ENCODE measurements around the gene PAPOLA. TPM values are rescaled to one million over a fixed set of nuclear protein-coding genes. Genes with fewer than 3 reads are reported as not detected.
"Not testable (repeated sequence)": the region's sequence is repeated elsewhere in the genome, so short reads cannot be mapped to it uniquely, and the experiment has no call there.

The PAPOLA gene
- total RNA-seq (2014; rRNA removed; shearing (Covaris generic)): 56.7 and 62.4 TPM in 2 replicates

DNA sequence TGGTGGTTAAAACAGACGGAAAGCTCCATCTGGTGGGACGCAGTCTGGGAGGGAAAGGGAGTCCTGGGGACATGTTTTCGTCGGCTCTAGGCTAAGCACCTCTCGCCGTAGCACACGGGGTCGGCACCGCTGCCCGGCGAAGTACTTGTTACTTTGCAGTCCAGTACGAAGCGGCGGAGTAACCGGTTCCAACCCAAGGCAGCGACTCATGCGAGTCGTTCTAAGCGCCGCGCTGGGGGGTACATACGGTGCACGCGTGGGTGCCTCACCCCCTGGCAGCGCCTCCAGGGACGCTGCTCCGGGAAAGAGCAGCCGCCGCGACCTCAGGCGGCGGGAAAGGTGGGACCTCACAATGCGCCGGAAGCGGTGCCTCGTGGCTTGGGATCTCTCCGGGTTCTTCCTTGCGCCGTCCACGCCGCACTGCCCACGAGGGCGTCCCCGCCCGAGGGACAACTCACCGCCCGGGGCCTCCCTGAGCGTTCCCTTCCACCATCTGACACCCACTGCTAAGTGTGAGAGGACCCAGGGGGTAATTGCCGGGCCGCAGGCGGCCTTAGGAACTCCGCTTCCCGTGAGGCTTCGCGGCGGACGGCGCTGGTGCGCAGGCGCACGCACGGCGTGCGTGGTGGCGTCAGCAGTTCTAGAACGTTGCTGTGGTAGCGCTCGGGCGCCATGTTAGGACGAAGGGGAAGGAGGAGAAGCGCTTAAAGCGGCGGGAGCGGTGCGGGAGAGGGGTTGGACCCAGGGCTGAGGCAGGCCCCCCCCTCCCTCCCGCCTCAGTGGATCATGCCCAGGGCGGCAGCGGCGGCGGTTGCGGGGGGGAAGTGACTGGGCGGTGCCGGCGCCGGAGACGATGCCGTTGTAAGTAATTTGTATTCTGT, at the start of gene PAPOLA:
PAPOLA (plus strand) TSS at position 643 of the 881 bp plus-strand sequence; CDS start at position 854, 211 bp downstream.
- peak; percentile 88 for DNase-seq (ENCODE audit: low read depth)

DNA sequence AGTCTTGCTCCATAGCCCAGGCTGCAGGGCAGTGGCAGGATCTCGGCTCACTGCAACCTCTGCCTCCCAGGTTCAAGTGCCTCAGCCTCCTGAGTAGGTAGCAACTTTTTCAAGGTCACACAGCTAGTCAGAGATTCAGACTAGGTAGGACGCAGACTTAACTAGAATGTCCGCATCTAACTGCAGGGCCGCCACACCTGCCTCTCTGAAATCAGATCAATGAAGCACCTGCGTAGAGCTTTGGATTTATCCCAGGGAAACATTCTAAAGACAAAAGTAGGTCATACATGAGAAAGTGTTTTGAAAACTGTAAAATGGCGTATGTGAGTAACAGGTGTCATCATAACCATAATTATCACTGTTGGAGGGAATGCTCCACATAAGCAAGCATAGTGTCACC, 49.5 kb upstream of the PAPOLA start:
- no peak for DNase-seq (ENCODE audit: low read depth)

DNA sequence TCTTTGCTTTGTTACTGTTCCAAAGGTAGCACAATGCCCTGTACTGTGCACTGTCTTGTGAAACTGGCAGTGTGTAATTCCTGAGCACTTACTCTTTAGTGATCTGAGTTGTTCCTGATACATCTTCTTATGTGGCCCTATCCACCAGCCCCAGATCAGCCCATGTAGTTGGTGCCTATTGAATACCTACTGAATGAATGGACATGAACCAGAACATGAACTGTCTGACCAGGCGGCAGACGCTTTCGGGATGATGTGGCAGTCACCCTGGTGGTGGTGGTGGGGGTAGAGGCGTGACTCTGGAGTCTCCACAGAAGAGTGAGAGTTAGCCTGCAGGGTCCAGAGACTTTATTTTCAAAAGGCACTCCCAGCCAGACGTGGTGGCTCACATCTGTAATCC, 46.6 kb upstream of the PAPOLA start:
- no peak for DNase-seq (ENCODE audit: low read depth)

DNA sequence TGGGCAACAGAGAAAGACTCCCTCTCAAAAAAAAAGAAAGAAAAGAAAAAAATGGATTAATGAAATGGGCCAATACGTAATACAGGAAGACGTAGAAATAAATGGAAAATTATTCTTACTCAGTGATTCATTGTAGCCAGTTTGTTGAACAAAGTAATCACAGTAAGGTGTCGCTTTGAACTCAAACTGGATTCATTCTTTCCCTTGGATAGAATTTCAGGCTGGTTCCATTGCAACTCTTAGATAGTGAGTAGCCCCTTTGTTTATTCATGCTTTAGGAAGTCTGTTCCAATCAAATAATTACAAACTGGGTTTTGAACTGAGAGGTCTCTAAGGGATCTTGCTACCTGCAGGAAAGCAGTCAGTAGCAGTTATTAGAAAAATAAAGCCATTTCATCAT, 42.3 kb upstream of the PAPOLA start:
- no peak for DNase-seq (ENCODE audit: low read depth)

DNA sequence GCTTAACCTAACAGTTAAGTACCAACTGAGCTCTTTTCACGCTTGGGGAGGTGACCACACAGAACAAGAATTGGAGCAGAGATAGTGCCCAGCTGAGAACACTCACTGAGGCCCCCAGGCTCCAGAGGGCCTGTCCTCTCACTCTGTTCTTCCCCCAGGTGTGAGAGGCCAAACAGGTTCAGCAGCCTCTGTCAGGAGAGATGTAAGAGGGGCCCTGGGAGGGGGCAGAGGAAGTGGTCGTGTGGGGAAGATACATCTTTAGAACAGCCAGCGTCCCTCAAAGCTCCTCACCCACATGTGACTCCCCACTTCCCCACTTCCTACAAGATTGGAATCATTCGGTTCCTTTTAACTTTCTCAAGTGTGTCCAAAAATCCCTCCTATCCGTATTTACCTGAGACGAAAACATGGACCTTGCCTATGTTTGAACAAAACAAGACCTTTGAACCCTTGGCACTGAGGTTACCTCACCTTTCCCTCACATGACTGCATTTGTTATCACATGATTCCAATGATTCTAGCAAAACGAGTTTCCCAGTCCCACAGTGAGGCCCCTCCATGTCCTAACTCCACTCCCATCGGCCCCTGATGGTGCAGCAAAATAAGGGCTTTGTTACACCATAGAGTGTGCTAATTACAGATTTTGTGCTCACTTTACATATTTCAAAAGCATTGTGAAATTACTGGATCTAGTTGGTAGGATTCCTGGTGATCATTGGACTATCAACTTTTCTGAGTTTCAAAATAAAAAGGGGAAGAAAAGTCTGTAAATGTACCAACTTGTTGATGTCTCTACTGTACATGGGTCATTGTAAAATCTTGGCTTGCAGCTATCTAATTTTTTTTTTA, 40.0 kb upstream of the PAPOLA start:
- no peak for DNase-seq (ENCODE audit: low read depth)

DNA sequence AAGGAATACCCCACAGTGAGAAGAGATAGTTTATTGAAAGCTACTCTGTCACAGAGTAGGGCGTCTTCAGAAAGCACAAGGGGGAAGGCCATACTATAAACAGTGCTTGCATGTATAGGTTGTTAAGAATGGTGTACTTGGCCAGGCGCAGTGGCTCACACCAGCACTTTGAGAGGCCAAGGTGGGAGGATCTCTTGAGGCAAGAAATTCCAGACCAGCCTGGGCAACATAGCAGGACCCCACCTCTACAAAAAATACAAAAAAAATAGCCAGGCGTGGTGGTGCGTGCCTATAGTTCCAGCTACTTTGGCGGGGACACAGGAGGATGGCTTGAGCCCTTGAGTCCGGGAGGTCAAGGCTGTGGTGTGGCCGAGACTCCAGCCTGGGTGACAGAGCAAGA, 38.0 kb upstream of the PAPOLA start:
- DNase-seq (ENCODE audit: low read depth): no peak

DNA sequence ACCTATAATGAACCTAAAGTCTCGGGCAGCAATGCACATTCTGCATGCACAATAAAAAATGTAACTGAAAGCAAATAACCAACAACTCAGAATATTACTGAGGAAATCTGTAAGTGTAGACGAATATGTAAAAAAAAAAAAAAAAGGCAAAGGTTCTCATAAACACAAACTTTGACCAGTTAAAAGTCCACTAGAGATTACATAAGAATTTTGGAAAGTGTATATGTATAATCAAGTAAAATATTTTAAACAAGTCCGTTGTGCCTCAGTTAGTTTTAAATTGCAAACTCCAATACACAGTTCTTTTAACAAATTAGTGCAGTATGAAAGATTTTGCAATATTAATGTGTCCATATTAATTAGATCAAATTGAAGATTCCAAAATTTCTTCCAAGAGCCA, 35.3 kb upstream of the PAPOLA start:
- no peak for DNase-seq (ENCODE audit: low read depth)

DNA sequence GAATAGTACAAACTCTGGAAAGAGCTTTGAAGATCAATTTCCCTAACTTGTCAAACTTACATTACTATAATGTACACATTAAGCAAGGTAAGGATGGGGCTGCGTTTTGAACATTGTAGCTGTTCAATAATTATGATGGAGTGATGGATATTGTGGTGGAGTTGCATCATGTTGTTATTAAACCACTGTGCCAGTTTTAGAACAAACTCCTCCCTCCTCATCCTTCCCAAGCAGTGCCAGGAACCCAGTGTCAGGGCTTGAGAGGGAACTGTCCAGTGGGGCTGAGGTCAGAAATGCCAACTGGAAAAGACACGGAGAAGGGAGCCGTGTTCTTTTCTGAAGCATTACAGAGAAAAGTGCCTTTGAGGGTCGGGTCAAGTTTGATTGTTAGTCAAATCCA, 31.9 kb upstream of the PAPOLA start:
- no peak for DNase-seq (ENCODE audit: low read depth)

DNA sequence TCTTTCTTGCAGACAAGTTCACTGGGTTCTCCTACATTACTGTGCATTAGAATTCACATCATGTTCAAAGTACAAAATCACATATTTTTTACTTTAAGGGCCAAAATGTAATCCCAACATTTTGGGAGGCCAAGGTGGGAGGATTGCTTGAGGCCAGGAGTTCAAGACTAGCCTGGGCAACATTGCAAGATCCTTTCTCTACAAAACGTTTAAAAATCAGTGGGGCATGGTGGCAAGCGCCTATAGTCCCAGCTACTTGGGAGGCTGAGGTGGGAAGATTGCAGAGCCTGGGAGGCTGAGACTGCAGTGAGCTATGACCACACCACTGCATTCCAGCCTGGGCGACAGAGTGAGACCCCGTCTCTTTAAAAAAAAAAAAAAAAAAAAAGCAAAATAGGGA, 31.2 kb upstream of the PAPOLA start:
- DNase-seq (ENCODE audit: low read depth): not testable (repeated sequence)

DNA sequence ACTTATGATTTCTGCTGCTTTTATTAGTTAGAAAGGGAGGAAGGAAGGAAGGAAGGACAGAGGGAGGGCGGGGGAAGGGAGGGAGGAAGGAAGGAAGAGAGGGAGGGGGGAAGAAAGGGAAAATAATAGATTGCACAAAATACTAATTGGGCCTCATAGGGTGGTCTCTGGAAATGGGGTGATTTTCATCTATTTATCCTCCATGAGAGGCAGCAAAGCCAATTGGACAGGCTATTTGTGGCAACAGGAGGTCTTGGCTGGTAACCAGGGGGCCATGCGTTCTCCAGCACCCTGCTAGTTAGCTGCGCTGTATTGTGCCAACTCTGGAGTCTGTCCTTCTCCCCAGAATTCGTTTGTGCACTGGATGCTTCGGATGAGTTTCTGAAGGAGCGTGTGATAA, 24.1 kb upstream of the PAPOLA start:
- DNase-seq (ENCODE audit: low read depth): no peak

DNA sequence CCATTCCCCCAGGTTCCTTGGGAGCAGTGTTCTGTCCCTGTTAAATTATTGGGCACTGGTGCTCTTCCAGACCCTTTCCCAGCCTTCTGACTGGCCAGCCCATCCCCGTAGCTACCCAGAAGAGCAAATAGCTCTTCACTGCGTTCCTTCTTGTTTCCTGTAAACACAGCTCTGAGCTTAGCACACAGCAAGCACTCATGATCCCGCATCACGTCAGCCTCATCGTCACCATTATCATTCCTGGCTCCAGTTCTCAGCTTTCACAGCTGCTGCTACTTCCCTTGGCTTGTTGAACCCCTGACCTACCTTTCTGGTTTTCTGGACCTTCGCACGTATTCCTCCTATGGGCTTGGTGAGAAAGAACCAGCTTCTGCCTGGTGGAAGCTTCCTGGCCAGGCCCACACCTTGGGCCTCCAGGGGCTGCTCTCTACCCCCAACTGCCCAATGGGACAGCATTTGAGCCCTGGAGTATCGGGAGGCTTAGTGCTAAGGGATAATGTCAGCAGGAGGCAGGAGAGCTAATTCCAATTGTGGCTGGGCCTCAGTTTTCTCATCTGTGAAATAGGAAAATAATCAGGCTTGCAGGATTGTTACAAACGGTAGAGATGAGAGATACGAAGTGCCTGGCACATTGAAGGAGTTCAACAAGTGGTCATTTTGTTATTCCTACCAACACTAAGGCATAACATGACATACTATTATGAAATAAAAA, 22.6 kb upstream of the PAPOLA start:
- DNase-seq (ENCODE audit: low read depth): no peak

DNA sequence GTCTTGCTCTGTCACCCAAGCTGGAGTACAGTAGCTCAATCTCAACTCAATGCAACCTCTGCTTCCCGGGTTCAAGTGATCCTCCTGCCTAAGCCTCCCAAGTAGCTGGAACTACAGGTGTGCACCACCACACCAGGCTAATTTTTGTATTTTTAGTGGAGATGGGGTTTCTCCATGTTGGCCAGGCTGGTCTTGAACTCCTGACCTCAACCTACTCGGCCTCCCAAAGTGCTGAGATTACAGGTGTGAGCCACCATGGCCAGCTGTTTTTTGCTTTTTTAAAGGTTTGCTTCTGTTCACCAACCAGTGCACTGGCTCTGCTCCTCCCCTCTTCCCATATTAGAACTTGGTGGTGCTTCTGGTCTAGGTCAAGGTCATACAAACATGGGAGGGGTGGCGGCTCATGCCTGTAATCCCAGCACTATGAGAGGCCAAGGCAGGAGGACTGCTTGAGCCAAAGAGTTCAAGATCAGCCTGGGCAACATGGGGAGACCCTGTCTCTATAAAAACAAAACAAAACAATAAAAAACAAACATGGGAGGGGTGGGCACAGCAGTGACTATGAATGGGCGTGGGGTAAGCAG, 20.4 kb upstream of the PAPOLA start:
- DNase-seq (ENCODE audit: low read depth): no peak

DNA sequence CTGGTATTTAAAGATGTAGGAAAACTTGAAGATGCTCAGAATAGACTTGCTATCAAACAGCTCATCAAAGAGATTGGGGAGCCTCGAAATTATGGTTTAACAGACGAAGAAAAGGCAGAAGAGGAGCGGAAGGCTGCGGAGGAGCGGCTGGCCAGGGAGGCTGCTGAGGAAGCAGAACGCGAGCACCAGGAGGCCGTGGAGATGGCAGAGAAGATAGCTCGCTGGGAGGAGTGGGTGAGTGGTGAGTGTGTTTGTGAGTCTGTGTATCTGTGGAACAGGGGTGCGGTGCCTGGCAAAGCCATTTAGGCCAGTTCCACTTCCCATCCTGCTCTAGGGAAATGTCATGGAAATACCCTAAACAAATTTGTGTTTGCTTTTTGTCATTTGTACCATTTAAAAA, 19.2 kb upstream of the PAPOLA start:
- no peak for DNase-seq (ENCODE audit: low read depth)

DNA sequence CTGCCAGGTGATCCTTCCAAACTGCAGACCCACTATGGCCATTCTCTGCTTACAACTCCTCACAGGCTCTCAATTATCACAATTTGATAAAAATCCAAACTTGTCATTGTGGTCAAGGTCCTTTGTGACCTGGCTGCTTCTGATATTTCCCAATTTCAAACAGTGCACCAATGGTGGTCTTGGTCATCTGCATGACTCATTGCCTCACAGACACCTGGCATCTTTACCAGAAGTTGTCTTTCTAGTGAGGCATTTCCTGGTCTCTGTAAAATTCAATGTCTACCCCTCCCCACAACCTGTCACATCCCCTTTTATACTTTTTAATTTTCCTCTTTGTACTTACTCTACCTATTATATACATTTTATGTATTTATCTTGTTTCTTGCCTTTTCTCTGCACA, 17.8 kb upstream of the PAPOLA start:
- DNase-seq (ENCODE audit: low read depth): peak; percentile 9

DNA sequence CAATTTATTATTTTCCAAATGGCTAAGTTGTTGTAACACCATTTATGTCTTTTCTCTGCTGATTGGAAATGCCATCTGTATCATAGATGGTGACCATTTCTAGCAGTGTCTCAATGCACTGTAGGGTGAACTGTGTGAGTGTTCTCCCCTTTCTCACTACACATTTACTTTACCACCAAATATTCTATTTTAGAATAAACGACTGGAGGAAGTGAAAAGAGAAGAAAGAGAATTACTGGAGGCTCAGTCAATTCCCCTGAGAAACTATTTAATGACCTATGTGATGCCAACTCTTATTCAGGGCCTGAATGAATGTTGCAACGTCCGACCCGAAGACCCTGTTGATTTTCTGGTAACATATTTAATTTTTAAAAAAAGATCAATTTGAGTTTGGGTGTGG, 15.5 kb upstream of the PAPOLA start:
- DNase-seq (ENCODE audit: low read depth): no peak

DNA sequence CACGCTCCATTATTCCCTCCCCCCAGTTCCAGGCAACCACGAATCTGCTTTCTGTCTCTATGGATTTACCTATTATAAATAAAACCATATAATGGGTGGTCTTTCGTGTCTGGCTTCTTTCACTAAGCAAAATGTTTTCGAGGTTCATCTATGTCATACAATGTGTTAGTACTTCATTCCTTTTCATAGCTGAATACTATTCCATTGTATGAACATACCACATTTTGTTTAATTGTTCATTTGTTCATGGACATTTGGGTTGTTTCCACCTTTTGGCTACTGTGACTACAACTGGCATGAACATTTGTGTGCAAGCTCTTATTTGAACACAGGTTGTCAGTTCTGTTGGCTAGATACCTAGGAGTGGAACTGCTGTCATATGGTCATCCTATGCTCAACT, 12.9 kb upstream of the PAPOLA start:
- no peak for DNase-seq (ENCODE audit: low read depth)

DNA sequence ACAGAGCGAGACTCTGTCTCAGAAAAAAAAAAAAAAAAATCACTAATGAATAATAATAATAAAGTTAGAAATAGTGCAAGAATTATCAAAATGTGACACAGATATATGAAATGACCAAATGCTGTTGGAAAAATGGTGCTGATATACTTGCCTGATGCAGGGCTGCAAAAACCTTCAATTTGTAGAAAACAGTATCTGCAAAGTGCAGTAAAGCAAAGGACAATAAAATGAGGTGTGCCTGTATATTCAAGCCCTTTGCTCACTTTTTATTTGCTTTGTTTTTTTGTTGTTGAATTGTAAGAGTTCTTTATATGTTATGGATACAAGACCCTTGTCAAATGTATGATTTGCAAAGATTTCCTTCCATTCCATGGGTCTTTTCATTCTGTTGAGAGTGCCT, 9.0 kb upstream of the PAPOLA start:
- DNase-seq (ENCODE audit: low read depth): no peak

DNA sequence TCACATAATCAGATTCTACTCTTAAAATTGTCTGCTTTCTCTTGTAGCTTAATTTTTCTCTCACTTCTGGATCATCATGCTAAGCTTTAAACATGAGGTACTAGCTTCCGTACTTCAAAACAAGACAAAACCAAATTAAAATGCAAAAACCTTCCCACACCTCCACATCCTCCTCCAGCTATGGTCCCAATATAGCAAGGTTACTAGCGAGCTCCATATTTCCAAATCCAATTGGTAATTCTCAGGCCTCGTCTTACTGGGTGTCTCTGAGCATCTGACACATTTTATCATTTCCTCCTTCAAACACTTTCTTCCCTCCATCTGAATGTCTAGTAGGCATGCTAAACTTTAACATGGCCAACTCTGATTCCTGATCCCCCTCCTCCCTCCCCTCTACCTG, 7.9 kb upstream of the PAPOLA start:
- DNase-seq (ENCODE audit: low read depth): no peak

DNA sequence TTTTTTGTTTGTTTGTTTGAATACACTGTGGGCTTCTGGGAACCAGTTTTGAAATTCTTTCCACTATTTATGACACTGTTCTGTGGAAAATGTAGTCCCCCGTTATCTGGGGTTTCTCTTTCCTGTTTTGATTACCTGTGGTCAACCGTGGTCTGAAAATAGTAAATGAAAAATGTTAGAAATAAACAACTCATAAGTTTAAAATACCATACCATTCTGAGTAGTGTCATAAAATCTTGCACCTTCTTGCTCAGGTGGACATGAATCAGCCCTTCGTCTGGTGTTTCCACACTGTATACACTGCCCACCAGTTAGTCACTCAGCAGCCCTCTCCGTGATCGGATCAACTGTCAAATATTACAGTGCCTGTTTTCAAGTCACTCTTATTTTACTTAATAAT, 5.1 kb upstream of the PAPOLA start:
- DNase-seq (ENCODE audit: low read depth): peak; percentile 20

DNA sequence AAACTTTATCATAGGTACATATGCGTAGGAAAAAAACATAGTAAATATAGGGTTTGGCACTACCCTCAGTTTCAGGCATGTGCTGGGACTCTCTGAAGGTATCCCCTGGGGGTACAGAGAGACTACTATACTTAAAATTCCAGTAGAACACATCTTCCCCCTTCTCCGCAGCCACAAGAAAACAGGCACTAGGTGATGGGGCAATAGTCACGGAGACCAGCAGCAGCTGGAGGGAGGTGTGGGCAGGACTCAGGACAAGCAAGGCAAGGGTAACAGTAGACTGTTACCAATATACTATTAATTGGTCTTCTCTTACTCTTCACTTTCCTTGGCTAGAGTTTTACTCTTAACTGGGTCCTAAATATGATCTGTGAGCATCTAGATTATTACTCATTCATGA, 4.6 kb upstream of the PAPOLA start:
- no peak for DNase-seq (ENCODE audit: low read depth)

DNA sequence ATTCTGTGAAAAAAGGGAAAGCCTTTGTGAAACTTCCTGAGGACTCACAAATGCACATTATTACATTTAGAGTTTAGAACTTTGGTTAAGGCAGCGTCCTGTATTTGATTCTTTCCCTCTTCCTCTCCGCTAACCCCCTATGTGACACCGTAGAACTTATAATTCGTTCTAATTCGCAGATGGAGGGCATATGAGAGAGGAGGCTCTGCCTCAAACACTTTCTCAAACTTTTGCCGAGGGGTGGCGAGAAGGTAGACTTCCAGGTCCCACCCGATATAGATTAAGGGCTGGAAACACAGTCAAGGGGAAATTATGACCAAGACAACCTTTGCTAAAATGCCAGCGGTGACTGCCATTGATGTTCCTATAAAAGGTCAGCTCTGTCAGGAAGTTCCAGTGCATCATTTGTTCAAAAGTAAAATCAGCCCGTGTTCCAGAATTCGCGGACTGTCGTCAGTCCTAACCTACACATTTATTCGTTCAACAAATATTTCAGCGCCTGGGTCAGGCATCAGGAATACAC, 904 bp upstream of the PAPOLA start:
- no peak for DNase-seq (ENCODE audit: low read depth)
